ENCODE data around the gene BCL10. TPM values are rescaled to one million over a fixed set of nuclear protein-coding genes. Genes with fewer than 3 reads are reported as not detected.
A peak's percentile ranks its signal among the peaks of the same experiment; 100 is the strongest.

The BCL10 gene
- 34.9 TPM for total RNA-seq

DNA sequence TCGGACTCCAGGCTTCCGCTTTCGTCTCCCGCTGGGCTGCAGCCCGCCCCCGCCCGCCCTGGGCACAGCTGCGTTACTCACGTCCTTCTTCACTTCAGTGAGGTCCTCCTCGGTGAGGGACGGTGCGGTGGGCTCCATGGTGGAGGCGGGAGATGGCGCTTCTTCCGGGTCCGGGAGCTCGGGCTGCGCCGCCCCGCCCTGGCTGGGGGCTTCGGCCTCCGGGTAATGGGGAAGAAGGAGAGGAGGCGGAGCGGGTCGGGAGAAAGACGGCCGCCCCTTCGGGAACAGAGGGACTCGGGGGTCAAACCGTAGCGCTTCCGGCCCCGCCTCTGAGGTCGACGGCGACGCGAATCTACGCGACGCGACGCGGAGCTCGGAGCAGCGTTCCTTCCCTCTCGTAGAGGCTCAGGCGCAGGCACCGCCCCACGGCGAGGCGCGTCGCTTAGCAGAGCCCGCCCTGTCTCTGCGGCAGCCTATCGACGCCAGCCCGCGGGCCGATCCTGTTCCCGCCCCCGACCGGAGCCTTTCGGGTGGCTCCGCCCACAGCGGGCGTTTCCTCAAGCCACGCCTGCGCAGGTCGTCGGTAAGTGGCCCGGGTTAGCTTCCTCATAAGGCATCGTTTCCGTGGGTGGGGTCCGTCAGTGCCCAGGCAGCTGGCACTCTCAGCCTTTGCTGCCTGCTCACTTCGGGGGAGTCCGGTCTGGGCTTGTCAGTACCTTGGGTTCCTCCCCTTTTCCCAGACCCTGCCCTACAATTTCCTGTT, at the start of gene BCL10:
BCL10 (minus strand) TSS at position 418 of the 763 bp plus-strand sequence; CDS start at position 138, 280 bp downstream.
- DNase-seq (ENCODE audit: low spot score) = peak; percentile 98

DNA sequence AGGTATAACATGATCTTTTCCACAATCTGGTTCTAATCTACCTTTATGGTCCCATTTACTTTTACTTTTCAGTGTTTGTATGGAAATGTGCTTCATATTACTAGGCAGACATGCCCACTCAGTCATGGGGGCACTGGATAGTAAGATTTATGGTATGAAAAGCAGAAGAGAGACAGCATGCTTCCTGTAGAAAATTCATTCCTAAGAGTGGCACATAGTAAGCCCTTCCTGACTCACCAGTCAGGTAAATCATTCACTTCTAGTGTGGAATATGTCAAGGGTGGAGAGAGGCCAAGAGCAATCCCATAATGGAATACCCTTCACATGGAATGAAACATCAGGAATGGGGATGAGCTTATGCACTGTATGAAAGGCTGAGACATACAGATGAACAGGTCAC, 49.5 kb upstream of the BCL10 start:
- DNase-seq (ENCODE audit: low spot score) = no peak

DNA sequence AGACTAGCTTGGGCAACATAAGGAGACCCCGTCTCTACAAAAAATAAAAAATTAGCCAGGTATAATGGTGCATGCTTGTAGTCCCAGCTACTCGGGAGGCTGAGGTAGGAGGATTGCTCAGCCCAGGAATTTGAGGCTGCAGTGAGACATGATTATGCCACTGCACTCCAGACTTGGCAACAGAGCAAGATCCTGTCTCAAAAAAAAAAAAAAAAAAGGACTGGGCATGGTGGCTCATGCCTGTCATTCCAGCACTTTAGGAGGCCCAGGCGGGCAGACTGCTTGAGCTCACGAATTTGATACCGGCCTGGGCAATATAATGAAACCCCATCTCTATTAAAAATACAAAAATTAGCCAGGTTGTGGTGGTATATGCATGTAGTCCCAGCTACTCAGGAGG, 47.3 kb upstream of the BCL10 start:
- no peak for DNase-seq (ENCODE audit: low spot score)

DNA sequence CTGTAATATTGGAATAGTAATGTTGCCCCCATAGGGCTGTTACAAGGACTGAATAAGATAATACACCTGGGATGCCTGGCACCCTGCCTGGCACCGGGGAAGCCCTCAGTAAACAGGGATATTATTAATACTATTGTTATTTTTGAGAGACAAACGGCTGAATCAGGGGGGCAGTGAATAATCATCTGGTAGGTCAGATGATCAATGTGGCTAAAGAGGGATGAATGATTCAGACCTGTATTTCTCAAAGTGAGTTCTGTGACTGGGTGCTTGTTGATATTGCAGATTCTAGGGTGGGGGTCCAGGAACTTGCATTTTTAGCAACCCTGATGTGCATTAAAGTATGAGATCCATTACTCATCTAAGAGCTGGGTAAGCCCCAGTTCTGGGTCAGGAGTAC, 46.2 kb upstream of the BCL10 start:
- DNase-seq (ENCODE audit: low spot score) = no peak

DNA sequence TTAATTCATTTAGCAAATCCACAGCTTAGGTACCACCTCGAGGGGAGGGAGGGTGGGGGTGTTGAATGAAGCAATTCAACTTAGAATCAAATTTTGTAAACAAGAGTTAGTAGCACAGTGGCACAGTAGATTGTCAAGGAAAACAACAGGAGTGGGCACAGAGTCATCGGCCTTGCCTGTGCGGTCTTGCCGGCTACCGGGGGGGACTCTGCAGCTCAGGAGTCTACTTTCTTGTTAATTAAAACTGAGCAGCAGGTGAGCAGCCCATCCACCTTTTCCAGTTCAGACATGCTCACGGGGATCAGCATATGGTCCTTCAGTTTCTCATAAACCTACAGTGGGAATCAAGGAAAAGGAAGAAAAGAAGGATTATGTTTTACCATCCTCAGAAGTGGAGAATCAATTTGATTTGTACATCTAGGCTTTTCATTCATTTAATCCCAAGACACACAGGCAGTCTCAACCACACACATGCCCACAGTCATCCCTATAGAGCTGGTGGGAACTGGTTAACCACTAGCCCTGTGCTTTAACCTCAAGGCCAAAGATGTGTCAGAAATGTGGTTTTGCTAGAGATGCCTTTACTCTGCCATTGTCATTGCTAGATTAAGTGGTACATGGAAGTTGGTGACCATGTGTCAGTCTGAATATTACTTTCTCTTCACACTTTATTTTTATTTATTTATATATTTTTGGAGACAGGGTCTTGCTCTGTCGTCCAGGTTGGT, 45.0 kb upstream of the BCL10 start:
- no peak for DNase-seq (ENCODE audit: low spot score)

DNA sequence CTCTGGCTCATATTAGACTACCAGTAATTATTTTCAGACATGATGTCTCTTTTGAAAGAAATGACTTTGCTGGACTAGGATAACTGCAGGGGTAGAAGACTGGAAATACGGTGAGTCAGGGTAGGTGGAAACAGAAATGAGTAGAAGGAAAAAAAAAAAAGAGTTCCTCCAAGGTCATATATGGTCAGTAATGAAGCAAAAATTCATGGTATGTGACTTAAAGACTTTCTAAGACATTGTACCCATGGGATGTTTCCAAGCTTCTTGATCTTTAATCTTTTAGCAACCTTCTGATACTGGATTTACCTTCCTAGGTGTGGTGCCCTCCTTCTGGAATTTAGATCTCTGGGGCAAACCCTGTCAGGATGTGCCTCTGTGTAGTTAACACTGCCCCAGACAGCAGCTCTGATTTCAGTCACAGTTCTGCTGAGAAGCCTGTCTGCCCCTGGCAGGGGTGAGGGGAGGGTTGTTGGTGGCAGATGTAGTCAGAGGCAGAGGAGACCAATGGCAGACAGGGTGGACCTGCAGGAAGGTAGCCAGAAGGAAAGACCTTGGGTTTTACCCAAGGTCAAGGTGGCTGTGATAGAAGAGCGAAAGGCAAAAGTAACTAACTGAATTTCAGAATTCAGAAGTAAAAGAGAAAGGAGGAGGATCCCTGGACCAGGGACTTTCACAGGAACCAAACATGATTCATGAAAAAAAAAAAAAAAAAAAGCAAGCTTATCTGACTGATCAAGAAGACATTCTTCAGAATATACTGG, 44.1 kb upstream of the BCL10 start:
- no peak for DNase-seq (ENCODE audit: low spot score)

DNA sequence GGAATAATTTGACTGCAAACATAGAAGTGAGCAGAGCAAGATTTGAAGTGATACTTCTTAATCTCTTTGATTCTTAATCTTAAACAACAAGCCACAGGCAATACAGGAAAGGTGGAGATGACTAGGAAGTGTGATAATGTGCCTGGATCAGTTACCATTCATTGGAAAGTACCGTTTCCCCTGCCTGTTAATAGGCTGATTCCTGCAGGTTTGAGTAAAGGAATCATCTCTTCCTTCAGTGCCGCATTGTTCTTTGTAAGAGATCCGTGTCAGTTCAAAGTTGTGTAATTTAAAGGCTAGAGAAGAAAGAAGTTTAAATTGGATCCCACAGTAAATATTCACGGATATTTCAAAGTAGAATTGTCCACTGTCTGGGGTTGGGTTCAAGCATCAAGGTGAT, 43.5 kb upstream of the BCL10 start:
- no peak for DNase-seq (ENCODE audit: low spot score)

DNA sequence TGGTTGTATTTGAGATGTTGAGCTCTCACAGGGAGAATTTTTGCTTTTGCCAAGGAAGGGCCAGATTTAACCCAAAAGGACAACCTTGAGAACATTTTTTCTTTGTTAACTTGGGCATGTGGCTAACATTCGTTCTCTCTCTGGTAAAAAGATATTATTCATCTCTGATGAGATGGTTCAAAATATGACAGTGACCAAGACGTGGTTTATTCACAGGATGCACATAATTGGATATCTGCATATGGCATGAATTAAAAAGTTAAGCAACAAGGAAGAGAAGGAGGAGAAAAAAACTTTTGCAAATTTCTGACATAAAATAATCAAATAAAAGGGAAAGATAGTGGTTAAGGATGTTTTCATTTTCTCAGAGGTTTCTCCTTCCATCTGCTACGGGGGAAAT, 43.1 kb upstream of the BCL10 start:
- DNase-seq (ENCODE audit: low spot score) = no peak

DNA sequence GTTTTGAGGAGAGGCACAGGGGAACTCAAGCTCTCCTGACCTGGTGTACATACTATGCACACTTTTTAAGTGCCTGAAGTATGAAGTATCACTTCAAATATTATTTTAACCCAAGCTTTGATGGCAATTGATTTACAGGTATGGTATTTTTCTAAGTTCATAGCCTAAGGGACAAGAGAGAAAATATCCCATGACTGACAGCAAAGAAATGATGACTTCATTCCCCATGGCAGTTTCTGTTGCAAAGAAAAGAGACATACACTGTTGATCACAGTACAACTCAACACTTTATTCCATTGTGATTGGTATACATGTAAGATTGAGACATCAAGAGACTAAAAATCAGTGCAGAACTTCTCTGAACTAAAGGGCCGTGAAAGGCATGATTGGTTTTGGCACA, 41.8 kb upstream of the BCL10 start:
- no peak for DNase-seq (ENCODE audit: low spot score)

DNA sequence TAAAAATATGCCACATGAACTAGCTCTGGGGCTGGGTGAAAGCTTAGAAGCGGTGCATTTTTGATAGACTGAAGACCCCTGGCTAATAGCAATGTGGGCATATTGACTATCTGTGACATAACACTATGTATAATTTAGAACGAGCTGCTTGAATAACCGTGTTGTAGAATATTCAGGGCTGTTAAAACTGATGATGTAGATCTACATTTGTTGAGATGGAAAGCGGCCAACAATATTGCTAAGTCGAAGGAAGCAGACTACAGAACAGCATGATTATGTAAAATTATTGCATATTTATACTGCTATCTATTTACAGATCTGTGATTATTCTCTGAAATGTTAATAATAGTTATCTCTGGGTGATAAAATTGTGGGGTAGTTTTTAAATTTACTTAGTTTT, 41.1 kb upstream of the BCL10 start:
- DNase-seq (ENCODE audit: low spot score) = no peak

DNA sequence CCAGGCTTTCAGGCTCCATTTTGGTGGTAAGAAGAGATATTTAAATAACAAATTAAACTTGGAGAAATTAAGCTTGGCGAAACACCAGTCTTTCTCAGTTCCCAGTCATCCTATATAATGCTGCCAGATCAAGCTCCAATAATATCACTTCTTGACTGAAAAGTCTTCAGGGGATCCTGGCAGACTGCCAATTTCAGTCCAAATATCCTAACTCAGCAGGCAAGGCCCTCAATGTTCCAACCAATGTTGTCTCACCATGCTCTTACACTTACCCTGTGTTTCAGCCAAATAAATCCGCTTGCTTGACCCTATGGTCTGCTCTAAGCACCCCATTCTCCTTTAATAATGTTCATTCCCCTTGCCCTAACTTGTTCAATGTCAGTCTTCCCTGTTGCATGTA, 39.9 kb upstream of the BCL10 start:
- no peak for DNase-seq (ENCODE audit: low spot score)

DNA sequence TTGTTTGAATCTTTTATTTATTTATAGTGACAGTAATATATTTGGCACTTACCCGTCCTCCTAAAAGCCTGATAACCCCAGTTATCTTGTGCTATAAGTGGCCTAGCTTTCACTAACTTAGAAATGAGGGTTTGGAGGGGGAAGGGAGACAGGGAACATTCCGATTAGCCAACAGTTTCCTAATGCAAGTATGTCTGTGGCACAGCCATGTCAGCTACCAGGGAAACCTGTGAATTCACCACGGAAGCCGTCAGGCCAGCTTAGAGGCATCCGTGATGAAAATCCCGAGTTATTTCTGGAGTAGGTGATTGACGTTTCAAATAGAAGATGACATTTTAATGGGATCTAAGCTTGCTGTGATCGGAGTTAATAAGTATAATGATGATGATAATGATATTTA, 39.4 kb upstream of the BCL10 start:
- DNase-seq (ENCODE audit: low spot score) = no peak

DNA sequence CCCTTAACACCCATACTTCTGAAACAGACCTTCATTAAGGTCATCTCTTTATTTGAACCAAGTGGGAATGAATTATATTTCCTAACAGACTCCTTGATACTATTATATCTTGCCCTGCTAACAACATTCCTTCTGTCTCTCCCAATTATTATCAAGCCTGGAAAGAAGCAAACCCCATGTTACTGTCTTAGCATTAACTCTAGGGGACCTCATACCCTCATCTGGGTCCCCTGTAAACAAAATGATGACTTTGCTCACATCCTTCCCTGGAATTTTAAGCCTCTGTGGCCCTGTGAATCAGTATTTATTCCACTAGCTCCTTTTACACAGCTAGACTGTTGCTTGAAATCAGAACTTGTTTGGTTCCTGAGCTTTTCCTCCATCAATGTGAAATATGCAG, 38.3 kb upstream of the BCL10 start:
- no peak for DNase-seq (ENCODE audit: low spot score)

DNA sequence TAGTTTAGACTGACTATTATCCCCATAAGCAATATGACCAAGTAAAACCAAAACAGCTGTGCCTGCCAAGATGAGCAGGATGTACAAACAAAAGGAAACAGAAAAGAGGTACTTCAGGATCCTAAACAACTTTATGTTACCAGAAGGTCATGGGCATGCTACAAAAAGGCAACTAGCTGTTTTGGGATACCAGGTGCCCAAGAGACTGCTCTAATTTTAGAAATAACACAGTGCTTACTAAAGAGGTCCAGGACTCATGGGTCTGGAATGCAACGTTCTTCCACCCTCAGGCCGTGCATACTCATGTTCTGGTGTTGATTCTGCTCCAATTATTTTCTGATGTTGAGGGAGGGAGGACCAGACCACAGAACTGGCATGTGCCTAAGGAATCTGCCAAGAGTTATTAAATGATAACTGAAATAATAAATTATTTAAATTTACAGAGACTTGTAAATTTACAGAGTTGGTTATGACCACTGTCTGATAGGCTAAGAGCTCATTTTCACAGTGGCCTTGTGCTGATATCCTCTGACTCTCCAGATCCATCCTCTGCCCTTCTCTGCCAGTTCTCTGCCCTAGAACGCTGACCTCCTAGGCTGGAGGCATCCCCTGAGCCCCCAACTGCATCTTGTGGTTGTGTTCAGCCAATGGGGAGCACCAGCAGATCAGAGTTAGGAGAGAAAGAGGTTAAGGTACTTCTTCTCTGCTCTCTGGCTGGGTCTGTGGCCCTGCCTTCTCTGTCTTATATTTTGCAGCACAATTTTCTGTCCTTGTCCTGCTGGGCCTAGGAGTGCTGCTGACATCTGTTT, 37.7 kb upstream of the BCL10 start:
- no peak for DNase-seq (ENCODE audit: low spot score)

DNA sequence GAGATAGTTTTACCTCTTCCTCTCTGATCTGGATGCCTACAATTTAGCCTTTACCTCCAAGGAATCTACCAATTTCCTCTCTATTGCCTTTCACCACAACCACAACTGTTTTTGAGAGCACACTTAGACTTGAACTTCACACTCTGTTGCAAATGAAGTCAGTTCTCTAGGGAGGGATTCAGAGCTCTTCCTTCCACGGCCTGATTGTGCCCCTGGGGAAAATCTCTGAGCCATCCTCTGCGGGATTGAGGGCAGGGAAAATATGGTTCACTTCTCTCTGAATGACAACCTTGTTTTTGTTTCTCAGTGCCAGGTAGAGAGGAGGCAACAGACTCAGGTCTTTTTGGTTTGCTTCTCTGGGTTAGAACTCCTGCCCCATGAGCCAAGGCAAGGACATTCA, 35.4 kb upstream of the BCL10 start:
- no peak for DNase-seq (ENCODE audit: low spot score)

DNA sequence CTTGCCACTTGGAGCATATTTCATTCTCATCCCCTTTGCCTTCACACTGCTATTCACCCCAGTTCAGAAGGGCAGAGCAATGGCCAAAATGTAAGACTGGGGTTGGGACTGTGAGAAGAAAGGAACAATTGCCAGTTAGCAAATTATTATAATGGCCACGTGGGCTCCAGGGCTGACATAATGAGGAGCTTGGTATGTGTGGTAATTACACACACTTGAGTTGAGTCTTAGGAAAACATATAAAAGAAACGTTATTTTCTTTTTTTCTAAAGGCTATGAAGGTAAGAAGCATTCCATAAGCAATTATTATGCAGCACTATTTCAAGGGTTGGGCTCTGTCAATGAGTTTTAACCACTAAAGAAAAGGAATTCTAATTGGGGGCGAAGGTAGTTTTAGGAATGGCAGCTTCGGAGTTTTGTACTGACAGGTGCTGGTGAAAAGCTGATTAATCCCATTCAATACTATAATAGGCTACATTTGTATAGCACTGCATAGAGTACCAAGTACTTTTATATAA, 32.5 kb upstream of the BCL10 start:
- no peak for DNase-seq (ENCODE audit: low spot score)

DNA sequence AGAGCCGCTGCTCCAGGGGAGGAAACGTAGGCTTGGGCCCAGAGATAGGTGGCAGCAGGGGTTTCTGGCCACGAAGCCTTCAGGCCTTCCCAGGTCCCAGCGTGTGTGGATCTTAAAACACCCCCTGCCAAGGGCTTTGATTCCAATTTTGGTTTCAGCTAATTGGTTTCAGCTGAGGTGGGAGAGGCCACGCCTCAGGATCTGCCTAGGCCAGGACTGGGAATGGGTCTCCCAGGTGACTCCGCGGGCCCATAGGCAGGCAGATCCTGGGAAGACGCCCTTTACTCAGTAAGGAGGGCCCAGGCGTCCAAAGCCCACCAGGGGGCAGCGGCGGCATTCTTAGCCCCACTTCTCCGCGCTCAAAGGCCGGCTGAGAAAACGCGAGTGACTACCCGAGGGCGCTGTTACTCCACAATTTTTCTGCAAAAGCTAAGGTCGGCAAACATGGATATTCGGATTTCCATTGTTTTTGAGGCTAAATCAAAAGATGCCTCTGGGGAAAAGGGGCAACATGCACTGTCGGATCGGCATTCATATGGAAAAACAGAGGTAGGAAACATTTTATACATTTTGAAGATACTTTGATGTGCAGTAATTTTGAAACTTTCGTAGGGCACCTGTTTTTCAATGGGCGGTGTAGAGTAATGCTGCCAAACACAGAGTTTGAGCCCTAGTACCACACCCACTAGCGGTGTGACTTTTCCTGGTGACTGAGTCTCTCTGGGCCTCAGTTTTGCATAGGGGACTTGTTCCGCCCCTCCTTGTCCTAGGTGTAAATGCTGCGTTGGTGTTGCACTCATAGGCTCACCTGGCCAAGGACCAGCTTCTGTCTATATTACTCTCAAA, 31.8 kb upstream of the BCL10 start:
- DNase-seq (ENCODE audit: low spot score) = peak; percentile 91

DNA sequence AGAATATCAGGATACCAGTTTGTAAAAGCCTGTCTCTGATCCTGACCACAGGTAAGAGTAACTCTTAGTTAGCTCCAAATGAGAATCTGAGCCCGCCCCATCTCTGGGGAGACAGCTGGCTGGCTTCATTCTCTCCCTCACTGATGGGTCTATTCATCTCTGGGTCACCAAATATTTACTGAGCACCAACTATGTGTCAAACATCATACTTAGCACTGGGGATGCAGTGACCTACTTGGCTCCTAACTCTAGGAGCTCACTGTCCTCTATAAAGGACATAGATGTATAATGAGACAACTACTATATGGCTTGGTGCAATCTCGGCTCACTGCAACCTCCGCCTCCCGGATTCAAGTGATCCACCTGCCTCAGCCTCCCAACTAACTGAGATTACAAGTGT, 29.8 kb upstream of the BCL10 start:
- DNase-seq (ENCODE audit: low spot score) = no peak

DNA sequence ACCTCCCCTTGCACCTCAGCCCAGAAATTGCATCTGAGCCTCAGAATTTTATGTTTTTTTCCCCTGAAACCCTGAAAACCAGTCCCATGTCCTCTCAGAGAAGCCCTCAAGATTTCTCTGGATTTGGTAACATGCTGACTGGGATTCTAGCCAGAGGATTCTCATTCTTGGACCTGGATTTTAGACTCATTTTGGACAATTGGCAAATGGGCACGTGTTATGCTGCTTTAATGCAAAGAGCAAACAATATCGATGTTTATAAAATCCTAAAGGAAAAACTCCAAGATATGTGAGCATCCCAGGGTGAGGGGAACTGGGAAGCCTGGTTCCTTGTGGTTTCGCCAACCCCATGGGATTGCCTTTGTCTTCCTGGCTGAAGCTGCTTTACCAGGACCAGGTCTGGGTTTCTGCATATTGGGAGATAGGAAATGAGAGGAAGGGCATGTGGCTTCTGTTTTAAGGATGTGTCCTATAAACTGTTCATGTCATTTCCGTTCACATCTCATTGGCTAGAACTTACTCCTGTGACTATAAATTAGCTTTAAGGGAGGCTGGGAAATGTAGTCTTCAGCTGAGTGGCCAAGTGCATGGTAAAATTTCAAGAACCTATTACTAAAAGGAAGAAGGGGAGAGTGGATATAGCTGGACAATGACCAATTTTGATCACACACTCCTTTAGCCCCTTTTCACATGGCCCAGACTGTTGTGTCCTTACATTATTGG, 27.2 kb upstream of the BCL10 start:
- DNase-seq (ENCODE audit: low spot score) = no peak

DNA sequence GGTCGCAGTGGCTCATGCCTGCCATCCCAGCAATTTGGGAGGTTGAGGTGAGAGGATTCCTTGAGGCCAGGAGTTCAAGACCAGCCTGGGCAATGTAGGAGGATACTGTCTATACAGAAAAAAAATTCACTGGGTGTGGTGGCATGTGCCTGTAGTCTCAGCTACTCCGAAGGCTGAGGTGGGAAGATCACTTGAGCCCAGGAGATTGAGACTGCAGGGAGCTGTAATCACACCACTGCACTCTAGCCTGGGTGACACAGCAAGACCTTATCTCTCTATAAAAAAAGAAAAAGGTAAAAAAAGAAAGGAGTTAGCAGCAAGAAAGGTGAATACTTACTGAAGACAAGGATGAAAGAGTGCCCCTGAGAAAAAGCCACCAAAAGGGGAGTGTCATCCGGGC, 23.7 kb upstream of the BCL10 start:
- DNase-seq (ENCODE audit: low spot score) = no peak

All from ureter (tissue), 1 donor.